ENCODE data around the gene KRT20. TPM values are rescaled to one million over a fixed set of nuclear protein-coding genes. Genes with fewer than 3 reads are reported as not detected.

KRT20 gene
- total and polyA plus RNA-seq, 9 of the 15 experiments (the other 6 are each of a cell fraction or from before 2014, with no cell fraction given), result 0.44 TPM; not detected in 8

GRCh38 chr17:40912486-40913210 lies 27.6 kb upstream of the KRT20 start (continued):
- no peak for TF ChIP-seq KDM5B (IDR thresholded peaks at IDR 0.05; ENCODE audit: insufficient replicate concordance, low read depth, low read length)
- no peak for TF ChIP-seq C11orf30 (IDR thresholded peaks at IDR 0.05; ENCODE audit: low read depth)
- TF ChIP-seq KLF1 (tag; IDR thresholded peaks at IDR 0.05), result no peak

DNA sequence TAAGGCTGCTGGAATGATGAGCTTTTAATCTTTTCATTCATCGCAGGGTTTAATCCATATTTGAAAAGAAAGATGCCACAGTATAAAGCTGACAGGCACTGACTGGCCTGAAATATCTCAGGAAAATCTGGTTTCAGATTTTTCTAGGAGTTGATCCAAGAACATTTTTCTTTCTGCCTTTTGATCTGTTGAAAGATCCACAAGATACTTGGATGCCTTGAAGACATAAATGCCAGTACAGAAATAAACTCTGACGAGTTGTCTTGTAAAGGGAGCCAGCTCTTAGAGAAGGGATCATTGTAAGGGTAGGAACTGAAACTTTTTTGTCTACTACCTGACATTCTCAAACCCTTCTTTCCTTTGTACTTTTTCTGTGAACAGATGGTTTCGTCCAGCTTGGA lies 25.4 kb upstream of the KRT20 start:
- H2AFZ ChIP-seq (ENCODE audit: low read depth, low read length), result no peak overlapping the region
- POLR2A ChIA-PET, result interaction anchor here (0.6 kb wide), 1 partner anchor 22 kb away, joined by 3 read pairs; no protein-coding TSS in a partner anchor
- in situ Hi-C loops (cut with MboI) (no loop called here), intact Hi-C loops (cut with micrococcal nuclease) (no loop called here)
- H4K20me1 ChIP-seq (replicated peaks; ENCODE audit: control insufficient read depth, insufficient read depth, low read length), result no peaks in the 10 kb centered on the region
- no peak overlapping the region for H3K4me2 ChIP-seq (ENCODE audit: insufficient read depth, low read length)
- H3K79me2 ChIP-seq (ENCODE audit: control insufficient read depth, insufficient read depth, low read length), result no peaks in the 10 kb centered on the region
- H3K9ac ChIP-seq (ENCODE audit: insufficient read depth in 1 of 2, low read depth in 2 of 2, low read length in 2 of 2), result no peak overlapping the region
- H3K4me1 ChIP-seq (replicated peaks in 1 of 2; ENCODE audit: control insufficient read depth in 2 of 2, insufficient read depth in 2 of 2, low read length in 2 of 2), result no peaks in the 10 kb centered on the region
- H3K27ac ChIP-seq (ENCODE audit: extremely low read depth, low read depth, low read length), result no peak overlapping the region
- H3K36me3 ChIP-seq (ENCODE audit: control insufficient read depth, insufficient read depth, low read length), result no peaks in the 10 kb centered on the region
- 0% methylated on average over 3 of the region's 3 CpGs for WGBS (ENCODE audit: insufficient coverage, low coverage, missing lambda C conversion rate)
- no peaks in the 10 kb centered on the region for H3K9me3 ChIP-seq (replicated peaks; ENCODE audit: control insufficient read depth, insufficient read depth, low read depth, low read length)
- H3K9me1 ChIP-seq (ENCODE audit: control insufficient read depth, insufficient read depth, low read length), result no peaks in the 10 kb centered on the region
- CTCF ChIA-PET (ENCODE audit: low intra/inter-chr PET ratio), result interaction anchor here (0.9 to 3.8 kb wide), 5 partner anchors 374 to 752 kb away, joined by 3 to 36 read pairs (median 22); no protein-coding TSS in a partner anchor
- no peak overlapping the region for H3K4me3 ChIP-seq
- FAIRE-seq (no peak), ATAC-seq (no peak), DNase-seq (ENCODE audit: extremely low read depth in 1 of 4, low spot score in 3 of 4) (no peak)
- BruUV-seq (replicated peaks), result no TSS peak
- H3K27me3 ChIP-seq (ENCODE audit: control insufficient read depth in 2 of 2, insufficient read depth in 2 of 2, low read length in 2 of 2), result peaks cover 23 to 30% of the 10 kb centered on the region in 2 experiments
- no peak for TF ChIP-seq ZNF668 (CRISPR knock-in tag; IDR thresholded peaks at IDR 0.05)
- TF ChIP-seq NCOR1 (IDR thresholded peaks at IDR 0.05), result no peak
- no peak for TF ChIP-seq NUFIP1 (IDR thresholded peaks at IDR 0.05; ENCODE audit: partially characterized antibody)
- TF ChIP-seq ZNF609 (CRISPR knock-in tag; IDR thresholded peaks at IDR 0.05; ENCODE audit: borderline replicate concordance), result no peak
- no peak for TF ChIP-seq PATZ1 (CRISPR knock-in tag; IDR thresholded peaks at IDR 0.05; ENCODE audit: borderline replicate concordance)
- no peak for TF ChIP-seq TAF15 (IDR thresholded peaks at IDR 0.05; ENCODE audit: low read depth, low read length)
